Islet of Langerhans (tissue), 1 donor: ENCODE data around the gene ATRN.
"Not testable (repeated sequence)": the region's sequence is repeated elsewhere in the genome, so short reads cannot be mapped to it uniquely, and the experiment has no call there.

Experiments
- FAIRE-seq: peaks from one replicate; lab custom pipeline; 2011; peaks lifted over from hg19 to GRCh38; lab: Jason Lieb, UNC

ATRN gene

GRCh38 chr20:3563548-3564177 lies 92.8 kb downstream of the ATRN start:
- peak; percentile 91 for FAIRE-seq

- FAIRE-seq: no peak
Observed at GRCh38 chr20:3565851-3566250, 95.0 kb downstream of the ATRN start.

GRCh38 chr20:3572151-3572550 lies 101.3 kb downstream of the ATRN start:
- no peak for FAIRE-seq

GRCh38 chr20:3576363-3576762 lies 105.5 kb downstream of the ATRN start:
- no peak for FAIRE-seq

- no peak for FAIRE-seq
Observed at GRCh38 chr20:3577366-3577765, 106.5 kb downstream of the ATRN start.

DNA sequence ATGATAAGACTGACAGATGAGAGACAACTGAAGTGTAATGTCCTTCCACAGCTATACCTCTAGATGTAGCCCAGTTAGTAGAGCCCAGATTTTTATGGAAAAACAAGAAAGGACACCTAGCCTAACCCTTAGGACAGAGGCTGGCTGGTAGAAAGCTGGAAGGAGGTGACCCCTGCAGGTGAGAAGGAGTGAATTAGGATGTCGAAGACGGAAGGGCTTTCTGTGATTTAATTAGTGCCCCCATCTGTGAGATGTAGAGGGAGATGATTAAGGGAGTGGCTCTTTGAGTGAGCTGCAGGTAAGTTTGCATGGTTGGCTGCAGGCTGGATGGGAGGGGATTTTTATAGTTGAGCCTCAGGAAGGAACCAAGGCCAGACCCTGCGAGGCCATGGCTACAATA lies 109.6 kb downstream of the ATRN start:
- FAIRE-seq: no peak

DNA sequence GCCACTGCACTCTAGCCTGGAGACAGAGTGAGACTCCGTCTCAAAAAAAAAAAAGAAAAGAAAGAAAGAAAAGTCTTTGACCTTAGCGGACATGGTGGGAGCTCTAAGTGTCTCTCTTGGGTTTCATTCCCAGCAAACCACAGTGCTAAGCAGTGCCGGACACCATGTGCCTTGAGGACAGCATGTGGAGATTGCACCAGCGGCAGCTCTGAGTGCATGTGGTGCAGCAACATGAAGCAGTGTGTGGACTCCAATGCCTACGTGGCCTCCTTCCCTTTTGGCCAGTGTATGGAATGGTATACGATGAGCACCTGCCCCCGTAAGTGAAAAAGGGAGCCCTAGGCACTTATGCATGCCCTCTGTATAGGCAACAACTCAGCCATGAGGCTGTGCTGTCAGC lies 112.9 kb downstream of the ATRN start:
- FAIRE-seq: no peak

DNA sequence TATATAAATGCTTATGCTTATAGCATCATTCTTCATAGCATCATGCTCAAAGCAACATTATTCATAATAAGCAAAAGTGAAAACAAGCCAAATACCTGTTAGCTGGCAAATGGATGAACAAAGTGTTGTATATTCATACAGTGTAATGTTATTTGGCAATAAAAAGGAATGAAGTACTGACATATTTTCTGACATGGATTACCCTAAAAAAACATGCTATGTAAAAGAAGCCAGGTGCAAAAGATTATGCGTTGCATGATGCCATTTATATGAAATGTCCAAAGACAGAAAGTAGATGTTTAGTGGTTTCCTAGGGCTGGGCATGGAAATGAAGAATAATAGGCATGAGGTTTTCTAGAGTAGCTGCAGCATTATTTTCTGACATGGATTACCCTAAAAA lies 115.3 kb downstream of the ATRN start:
- no peak for FAIRE-seq

GRCh38 chr20:3590164-3590563 lies 119.3 kb downstream of the ATRN start:
- no peak for FAIRE-seq

DNA sequence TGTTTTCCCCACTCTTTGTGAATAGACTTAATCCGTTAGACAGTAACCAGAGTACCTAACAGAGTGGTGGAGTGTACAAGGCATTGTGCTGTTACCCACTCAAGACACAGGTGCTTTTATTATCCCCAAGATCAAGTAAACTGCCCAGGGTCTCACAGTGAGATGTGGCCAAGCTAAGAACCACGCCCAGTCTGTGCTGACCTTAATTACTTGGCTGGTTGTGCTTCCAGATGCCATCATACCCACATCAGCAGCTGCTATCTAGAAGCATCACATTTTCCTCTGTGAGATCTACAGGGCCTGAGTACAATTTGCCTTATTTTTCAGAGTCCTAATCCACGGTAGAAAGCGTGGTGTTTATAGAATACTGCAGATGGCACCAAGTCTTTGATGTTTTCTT lies 122.1 kb downstream of the ATRN start:
- no peak for FAIRE-seq

DNA sequence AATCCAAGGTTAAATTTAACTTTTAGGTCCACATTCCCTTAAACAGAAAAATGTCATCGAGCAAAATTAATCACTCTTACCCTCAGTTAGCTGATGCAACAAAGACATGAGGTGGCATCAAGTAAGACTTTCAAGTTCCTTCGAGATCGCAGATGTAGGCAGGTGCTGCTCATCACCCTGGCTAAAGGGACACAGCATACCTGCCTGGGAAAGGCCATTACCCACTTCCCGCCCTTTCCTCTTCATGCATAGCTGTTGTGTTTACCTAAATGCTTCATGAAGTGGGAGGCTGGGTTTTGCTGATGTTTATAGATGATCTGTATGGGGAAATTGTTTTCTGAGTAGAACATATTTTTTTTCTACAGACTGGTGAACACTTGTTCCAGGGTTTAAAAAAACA lies 124.7 kb downstream of the ATRN start:
- FAIRE-seq: no peak

- FAIRE-seq: no peak
Observed at GRCh38 chr20:3603108-3603507, 132.3 kb downstream of the ATRN start.

DNA sequence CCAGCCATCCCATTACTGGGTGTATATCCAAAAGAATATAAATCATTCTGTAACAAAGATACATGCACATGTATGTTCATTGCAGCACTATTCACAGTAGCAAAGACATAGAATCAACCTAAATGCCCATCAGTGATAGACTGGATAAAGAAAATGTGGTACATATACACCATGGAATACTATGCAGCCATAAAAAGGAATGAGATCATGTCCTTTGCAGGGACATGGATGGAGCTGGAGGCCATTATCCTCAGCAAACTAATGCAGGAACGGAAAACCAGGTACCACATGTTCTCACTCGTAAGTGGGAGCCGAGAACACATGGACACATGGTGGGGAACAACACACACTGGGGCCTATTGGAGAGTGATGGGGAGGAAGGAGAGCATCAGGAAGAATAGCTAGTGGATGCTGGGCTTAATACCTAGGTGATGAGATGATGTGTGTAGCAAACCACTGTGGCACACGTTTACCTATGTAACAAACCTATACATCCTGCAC lies 134.6 kb downstream of the ATRN start:
- FAIRE-seq: not testable (repeated sequence)

- no peak for FAIRE-seq
Observed at GRCh38 chr20:3606021-3606420, 135.2 kb downstream of the ATRN start.

DNA sequence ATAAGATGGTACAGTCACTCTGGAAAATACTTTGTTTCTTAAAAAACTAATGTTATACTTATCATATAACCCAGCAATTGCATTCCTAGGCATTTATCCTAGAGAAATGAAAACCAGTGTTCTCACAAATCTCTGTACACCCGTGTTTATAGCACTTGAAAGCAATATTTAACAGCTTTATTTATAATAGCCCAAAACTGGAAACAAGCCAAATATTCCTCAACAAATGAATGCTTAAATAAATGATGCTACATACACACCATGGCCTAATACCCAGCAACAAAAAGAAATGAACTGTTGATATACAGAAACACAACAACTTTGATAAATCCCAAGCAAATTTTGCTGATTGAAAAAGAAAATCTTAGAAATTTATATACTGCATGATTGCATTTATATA lies 141.1 kb downstream of the ATRN start:
- FAIRE-seq: no peak

DNA sequence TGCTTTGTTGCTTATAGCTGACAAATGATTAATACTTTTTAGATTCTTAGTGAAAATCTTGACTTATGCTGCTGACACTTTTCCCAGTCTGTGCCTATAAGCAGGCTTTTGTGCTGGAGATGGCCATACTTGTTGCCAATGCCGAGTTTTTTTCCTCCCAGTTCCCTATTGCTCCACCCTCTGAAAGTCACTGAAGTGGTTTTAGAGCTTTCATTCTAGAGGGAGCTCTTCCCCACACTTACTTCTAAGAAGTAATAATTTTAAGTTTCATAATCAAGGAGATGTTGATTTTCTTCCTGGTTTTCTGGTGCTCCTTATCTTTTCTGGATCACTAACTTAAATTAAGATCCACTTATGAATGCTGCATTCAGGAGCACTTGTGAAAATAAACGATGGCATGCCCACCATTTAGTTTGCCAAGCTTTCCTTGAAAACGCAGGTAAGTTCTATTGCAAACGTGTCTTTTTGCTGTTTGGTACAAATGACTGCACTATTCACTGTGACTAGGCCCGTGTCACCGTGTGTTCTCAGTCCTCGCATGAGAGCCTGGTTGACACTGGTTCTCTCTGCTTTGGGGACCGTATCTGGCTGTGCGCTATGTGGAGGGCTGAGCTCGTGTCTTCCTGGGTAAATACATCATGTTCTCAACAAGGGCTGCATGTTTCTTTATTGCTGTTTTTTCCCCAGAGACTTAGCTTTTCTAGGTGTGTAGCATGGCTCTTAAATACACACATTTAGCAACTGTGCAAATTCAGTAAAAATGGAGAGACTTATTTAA lies 142.2 kb downstream of the ATRN start:
- FAIRE-seq: no peak

DNA sequence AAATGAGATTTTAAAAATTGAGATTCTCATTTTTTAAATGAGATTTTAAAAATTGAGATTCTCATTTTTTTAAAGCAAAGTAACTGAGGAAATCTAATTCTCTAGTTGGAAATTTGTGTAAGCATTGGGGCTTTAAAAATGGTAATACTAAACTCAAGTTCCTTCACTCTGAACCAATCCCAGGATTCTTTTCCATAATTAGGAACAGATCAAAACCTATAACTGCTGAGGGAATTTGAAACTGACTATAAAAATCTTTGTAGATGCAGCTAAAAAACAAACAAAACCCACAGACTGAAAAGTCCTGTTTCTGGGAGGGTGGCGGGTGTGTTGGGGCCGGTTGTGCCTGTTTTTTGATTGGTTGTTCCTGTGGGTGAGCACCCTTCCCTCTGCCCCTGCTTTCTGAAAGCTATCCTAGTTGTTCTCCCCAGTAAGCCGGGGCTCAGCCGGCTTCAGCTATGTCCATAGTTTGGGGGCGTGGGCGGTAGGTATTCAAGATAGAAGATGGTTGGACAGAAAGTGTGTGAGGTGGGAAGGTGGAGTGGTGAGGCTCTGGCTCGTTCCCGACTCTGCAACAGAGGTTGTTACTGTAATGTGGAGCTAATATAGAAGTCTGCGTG lies 143.1 kb downstream of the ATRN start:
- FAIRE-seq: no peak

GRCh38 chr20:3614466-3614865 lies 143.6 kb downstream of the ATRN start:
- FAIRE-seq: no peak

GRCh38 chr20:3615171-3615840 lies 144.5 kb downstream of the ATRN start:
- FAIRE-seq: not testable (repeated sequence)

- FAIRE-seq: no peak
Observed at GRCh38 chr20:3616250-3616649, 145.4 kb downstream of the ATRN start.

DNA sequence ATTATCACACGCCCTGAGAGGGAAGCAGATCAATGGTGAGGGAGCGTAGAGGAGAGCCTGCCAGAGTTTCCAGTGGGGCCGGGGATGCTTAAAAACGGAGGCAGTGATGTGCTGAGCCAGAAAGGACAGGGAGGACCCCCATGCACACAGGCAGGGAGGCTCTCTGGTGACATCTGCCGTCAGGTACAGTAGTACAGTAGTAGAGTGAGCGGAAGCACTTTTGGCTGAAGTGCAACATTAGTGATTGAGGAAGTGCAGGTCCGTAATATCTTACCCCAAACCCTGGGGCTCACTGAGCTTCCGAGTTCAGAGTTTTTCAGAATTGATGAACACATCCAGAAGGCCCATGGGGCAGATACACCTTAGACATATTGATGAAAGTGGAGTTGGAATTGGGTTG lies 150.3 kb downstream of the ATRN start:
- no peak for FAIRE-seq

GRCh38 chr20:3622406-3622805 lies 151.6 kb downstream of the ATRN start:
- no peak for FAIRE-seq

- FAIRE-seq: no peak
Observed at GRCh38 chr20:3627476-3627875, 156.7 kb downstream of the ATRN start.
